ENCODE data around the gene SYNJ2. TPM values are rescaled to one million over a fixed set of nuclear protein-coding genes. Genes with fewer than 3 reads are reported as not detected.

The SYNJ2 gene
- polyA plus RNA-seq, 2 of the 4 experiments (the other 2 are of a cell fraction) = 22.3 to 26.5 TPM

- H3K4me3 ChIP-seq = peak overlapping the region; percentile 20; the same call in 1 of the 3 replicates
- ChIA-PET POLR2A (interaction anchor here (1.1 to 1.9 kb wide), 3 partner anchors 13 to 57 kb away, joined by 3 to 8 read pairs (median 7); no protein-coding TSS in a partner anchor), CTCF (interaction anchor here (4.4 to 5.2 kb wide), 2 partner anchors 13 to 32 kb away, joined by 25 read pairs; no protein-coding TSS in a partner anchor)
- no peak for FAIRE-seq
- DNase-seq (ENCODE audit: low read depth in 1 of 2, low spot score in 1 of 2) = peak in 1 of 2 experiments; percentile 68
- peak; percentile 60 to 61 for ATAC-seq
- H3K4me2 ChIP-seq = peak overlapping the region; percentile 90
- peak overlapping the region; percentile 94 to 100 for H3K27ac ChIP-seq
- H3K9me3 ChIP-seq = no peaks in the 10 kb centered on the region
- under 1% methylated on average over 13 of the region's 17 CpGs for WGBS (ENCODE audit: missing lambda C conversion rate)
- TF ChIP-seq E2F6 (IDR thresholded peaks at IDR 0.05; ENCODE audit: borderline replicate concordance, low read depth) (no peak), GATA3 (IDR thresholded peaks at IDR 0.05; ENCODE audit: borderline replicate concordance) (no peak), RFX5 (IDR thresholded peaks at IDR 0.05) (no peak), PHF8 (IDR thresholded peaks at IDR 0.05; ENCODE audit: borderline replicate concordance, low read depth) (no peak), ATOH8 (CRISPR knock-in tag; IDR thresholded peaks at IDR 0.05; ENCODE audit: low read depth) (peak; percentile 64; the same call in 1 of the 2 replicates), CBX8 (IDR thresholded peaks at IDR 0.05) (no peak), POLR2AphosphoS2 (conservative IDR thresholded peaks at IDR 0.05; ENCODE audit: low read length) (no peak), HEYL (CRISPR knock-in tag; IDR thresholded peaks at IDR 0.05) (no peak), CHD2 (IDR thresholded peaks at IDR 0.05; ENCODE audit: low read length, partially characterized antibody) (no peak), KDM5A (IDR thresholded peaks at IDR 0.05) (no peak), SMC3 (IDR thresholded peaks at IDR 0.05) (no peak; the same call in 2 of the 3 replicates), RARB (CRISPR knock-in tag; IDR thresholded peaks at IDR 0.05) (no peak), ELK1 (IDR thresholded peaks at IDR 0.05; ENCODE audit: low read depth, low read length) (no peak), ZNF302 (CRISPR knock-in tag; IDR thresholded peaks at IDR 0.05) (0 out of 2 replicates have a peak, but pooled peaks have one; percentile 15), MAX (IDR thresholded peaks at IDR 0.05) (peak; percentile 46; the same call in 1 of the 2 replicates), ZSCAN20 (CRISPR knock-in tag; IDR thresholded peaks at IDR 0.05) (no peak), NR3C1 (IDR thresholded peaks at IDR 0.05) (no peak), HOXB13 (CRISPR knock-in tag; IDR thresholded peaks at IDR 0.05; ENCODE audit: low read depth) (peak; percentile 25; the same call in 1 of the 2 replicates), CHD4 (IDR thresholded peaks at IDR 0.05; ENCODE audit: borderline replicate concordance) (no peak), PBX3 (IDR thresholded peaks at IDR 0.05) (no peak), USF2 (IDR thresholded peaks at IDR 0.05) (no peak), REST (IDR thresholded peaks at IDR 0.05) (no peak), RCOR1 (IDR thresholded peaks at IDR 0.05; ENCODE audit: low read depth, low read length) (no peak), NPAS2 (CRISPR knock-in tag; IDR thresholded peaks at IDR 0.05; ENCODE audit: borderline replicate concordance) (no peak), RAD21 (conservative IDR thresholded peaks at IDR 0.05 in 1 of 2, IDR thresholded peaks at IDR 0.05 in 1 of 2) (no peak), EP300 (IDR thresholded peaks at IDR 0.05) (no peak), TFCP2L1 (CRISPR knock-in tag; IDR thresholded peaks at IDR 0.05) (no peak), CBX2 (IDR thresholded peaks at IDR 0.05; ENCODE audit: borderline replicate concordance, low read depth) (no peak), ZC3H11A (IDR thresholded peaks at IDR 0.05) (no peak), FOXS1 (CRISPR knock-in tag; IDR thresholded peaks at IDR 0.05) (no peak), ZFP36 (IDR thresholded peaks at IDR 0.05; ENCODE audit: borderline replicate concordance, partially characterized antibody) (no peak), SREBF2 (IDR thresholded peaks at IDR 0.05) (no peak), JUN (IDR thresholded peaks at IDR 0.05) (no peak)
- H3K4me1 ChIP-seq = peaks cover 76% of the 10 kb centered on the region
Observed at GRCh38 chr6:158039571-158040050, 57.9 kb downstream of the SYNJ2 start.
